BE2C (cell line): Measurements from ENCODE around the gene IRF6.

Experiments used
- DNase-seq: peaks from one replicate; pipeline ENCODE4 v3.0.0-alpha.2; 2020
- H3K27me3 ChIP-seq: fragments of 250-450 bp; sonication (Bioruptor Pico); 2 replicates; pipeline ENCODE4 v1.5.1; 2020; ENCODE audit warnings: mild to moderate bottlenecking
- H3K36me3 ChIP-seq: fragments of 250-450 bp; sonication (Bioruptor Pico); 2 replicates; pipeline ENCODE4 v1.5.1; 2020; ENCODE audit warnings: mild to moderate bottlenecking
- H3K4me1 ChIP-seq: fragments of 250-450 bp; sonication (Bioruptor Pico); 2 replicates; pipeline ENCODE4 v1.5.1; 2020
- H3K4me3 ChIP-seq: 2 replicates; pipeline ENCODE4 v1.5.1; 2011; ENCODE audit warnings: low read depth, low read length
- H3K9me3 ChIP-seq: fragments of 250-450 bp; sonication (Bioruptor Pico); 2 replicates; pipeline ENCODE4 v1.5.1; 2020
- TF ChIP-seq, protein P1 (sequence below): IDR thresholded peaks from 2 replicates; pipeline ENCODE4 v1.5.1; 2012; ENCODE audit warnings: mild to moderate bottlenecking, low read depth, low read length

The IRF6 gene

DNA sequence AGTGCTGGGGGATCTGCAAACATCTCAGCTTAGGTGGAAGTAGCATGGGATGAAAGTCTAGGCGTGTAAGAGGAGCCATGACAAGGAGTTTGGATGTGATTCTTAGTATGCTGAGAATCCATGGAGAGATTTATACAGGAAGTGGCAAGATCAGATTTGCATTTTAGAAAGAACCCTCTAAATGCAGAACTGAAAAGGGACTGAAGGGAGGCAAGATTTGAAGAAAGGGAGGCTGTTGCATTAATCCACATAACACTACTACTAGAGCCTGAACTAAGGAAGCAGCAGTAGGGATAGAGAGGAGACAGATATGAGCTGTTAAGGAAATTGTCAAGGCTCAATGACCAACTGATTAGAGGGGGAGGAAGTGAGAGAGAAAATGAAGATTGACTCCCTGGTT, 31.4 kb downstream of the IRF6 start:
- no peak for DNase-seq
- no peaks in the 10 kb centered on the region for H3K36me3 ChIP-seq
- H3K4me1 ChIP-seq, result peaks cover 13% of the 10 kb centered on the region
- TF ChIP-seq, protein P1, sequence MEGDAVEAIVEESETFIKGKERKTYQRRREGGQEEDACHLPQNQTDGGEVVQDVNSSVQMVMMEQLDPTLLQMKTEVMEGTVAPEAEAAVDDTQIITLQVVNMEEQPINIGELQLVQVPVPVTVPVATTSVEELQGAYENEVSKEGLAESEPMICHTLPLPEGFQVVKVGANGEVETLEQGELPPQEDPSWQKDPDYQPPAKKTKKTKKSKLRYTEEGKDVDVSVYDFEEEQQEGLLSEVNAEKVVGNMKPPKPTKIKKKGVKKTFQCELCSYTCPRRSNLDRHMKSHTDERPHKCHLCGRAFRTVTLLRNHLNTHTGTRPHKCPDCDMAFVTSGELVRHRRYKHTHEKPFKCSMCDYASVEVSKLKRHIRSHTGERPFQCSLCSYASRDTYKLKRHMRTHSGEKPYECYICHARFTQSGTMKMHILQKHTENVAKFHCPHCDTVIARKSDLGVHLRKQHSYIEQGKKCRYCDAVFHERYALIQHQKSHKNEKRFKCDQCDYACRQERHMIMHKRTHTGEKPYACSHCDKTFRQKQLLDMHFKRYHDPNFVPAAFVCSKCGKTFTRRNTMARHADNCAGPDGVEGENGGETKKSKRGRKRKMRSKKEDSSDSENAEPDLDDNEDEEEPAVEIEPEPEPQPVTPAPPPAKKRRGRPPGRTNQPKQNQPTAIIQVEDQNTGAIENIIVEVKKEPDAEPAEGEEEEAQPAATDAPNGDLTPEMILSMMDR, result no peak
- H3K27me3 ChIP-seq, result no peaks in the 10 kb centered on the region
- H3K4me3 ChIP-seq, result no peak overlapping the region
- H3K9me3 ChIP-seq, result no peaks in the 10 kb centered on the region

DNA sequence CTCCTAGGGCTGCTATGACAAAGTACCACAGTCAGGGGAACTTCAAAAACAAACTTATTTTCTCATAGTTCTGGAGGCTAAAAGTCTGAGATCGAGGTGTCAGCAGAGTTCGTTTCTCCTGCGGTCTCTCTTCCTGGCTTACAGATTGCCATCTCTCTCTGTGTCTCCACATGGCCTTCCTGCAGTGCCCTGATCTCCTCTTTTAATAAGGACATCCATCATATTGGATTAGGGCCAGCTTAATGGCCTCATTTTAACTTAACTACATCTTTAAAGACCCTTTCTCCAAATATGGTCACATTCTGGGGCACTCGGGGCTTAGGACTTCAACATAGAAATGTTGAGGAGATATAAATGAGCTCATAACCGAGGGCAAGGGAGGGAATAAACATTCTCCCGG, 33.8 kb downstream of the IRF6 start:
- H3K4me1 ChIP-seq, result peaks cover 7% of the 10 kb centered on the region; the same call in 1 of the 2 replicates
- peak; percentile 35 for DNase-seq

DNA sequence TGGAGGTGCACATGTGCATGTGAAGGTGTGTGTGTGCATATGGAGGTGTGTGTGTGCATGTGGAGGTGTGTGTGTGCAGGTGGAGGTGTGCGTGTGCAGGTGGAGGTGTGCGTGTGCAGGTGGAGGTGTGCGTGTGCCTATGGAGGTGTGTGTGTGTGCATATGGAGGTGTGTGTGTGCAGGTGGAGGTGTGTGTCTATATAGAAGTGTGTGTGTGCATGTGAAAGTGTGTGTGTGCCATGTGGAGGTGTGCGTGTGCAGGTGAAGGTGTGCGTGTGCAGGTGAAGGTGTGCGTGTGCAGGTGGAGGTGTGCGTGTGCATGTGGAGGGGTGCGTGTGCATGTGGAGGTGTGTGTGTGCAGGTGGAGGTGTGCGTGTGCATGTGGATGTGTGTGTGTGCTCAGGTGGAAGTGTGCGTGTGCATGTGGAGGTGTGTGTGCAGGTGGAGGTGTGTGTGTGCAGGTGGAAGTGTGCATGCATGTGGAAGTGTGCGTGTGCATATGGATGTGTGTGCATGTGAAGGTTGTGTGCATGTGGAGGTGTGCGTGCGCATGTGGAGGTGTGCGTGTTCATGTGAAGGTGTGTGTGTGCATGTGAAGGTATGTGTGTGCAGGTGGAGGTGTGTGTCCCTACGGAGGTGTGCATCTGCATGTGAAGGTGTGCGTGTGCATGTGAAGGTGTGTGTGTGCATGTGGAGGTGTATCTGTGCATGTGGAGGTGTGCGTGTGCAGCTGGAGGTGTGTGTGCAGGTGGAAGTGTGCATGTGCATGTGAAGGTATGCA, 35.1 kb downstream of the IRF6 start:
- no peak for DNase-seq
- no peaks in the 10 kb centered on the region for H3K27me3 ChIP-seq
- TF ChIP-seq, protein P1, result no peak
- H3K36me3 ChIP-seq, result no peaks in the 10 kb centered on the region
- no peaks in the 10 kb centered on the region for H3K9me3 ChIP-seq
- no peak overlapping the region for H3K4me3 ChIP-seq
- H3K4me1 ChIP-seq, result peaks cover 7% of the 10 kb centered on the region; the same call in 1 of the 2 replicates

More for the DNA sequence above, 33.8 kb downstream of the IRF6 start:
- TF ChIP-seq, protein P1, result no peak
- Histone ChIP-seq H3K9me3 (no peaks in the 10 kb centered on the region), H3K36me3 (no peaks in the 10 kb centered on the region), H3K4me3 (no peak overlapping the region), H3K27me3 (no peaks in the 10 kb centered on the region)

DNA sequence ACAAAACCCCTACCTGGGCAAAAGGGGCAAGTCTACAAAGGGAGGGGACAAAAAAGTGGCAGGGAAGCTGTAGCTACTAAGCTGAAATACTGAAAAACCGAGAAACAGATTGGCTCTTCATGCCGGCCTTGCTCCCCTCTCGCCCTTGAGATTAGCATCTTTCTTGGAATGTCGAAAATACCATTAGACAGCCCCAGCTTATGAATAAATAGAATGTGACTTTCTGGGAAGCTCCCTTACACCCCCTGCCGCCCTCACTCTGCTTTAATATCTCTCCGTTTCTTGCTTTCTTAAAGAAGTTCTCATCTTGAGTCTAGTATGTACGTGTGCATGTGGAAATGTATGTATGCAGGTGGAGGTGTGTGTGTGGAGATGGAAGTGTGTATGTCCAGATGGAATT, 36.0 kb downstream of the IRF6 start:
- Histone ChIP-seq H3K36me3 (no peaks in the 10 kb centered on the region), H3K27me3 (no peaks in the 10 kb centered on the region), H3K4me3 (no peak overlapping the region), H3K4me1 (peaks cover 7% of the 10 kb centered on the region; the same call in 1 of the 2 replicates), H3K9me3 (no peaks in the 10 kb centered on the region)
- TF ChIP-seq, protein P1, result no peak
- no peak for DNase-seq

DNA sequence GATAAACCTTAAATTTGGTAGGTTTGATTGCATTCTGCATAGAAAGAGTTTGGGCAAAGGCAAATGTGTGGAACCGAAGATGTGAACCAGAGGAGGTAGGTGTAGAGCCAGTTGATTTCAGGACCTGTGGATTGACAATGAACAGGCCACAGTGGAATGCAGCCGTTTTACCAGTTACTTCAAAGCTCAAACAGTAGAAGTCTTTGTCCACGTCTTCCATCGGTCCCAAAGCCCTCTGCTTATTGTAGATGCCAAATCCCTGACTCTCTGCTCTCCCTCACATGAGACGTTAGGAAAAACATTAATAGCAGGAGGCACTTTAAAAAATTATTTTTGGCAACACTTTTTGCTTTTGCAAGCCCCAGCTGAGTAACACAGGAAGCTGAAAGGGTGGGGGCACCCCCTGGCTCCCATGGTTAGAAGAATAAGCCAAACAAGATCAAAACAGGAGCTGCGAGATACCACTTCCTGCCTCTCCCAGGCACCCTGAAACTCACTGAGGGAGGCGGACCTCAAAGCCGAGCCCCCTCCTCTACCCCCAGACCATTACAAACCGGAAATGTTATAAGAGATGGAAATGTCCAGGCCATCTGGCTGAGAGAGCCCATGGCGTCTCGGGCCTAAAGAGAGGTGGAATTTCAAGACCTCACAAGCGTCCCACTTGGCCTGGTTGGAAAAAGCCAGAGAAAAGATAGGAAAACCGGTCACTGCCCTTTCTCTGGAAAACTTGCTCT, 36.6 kb downstream of the IRF6 start:
- Histone ChIP-seq H3K4me3 (no peak overlapping the region), H3K27me3 (no peaks in the 10 kb centered on the region), H3K36me3 (no peaks in the 10 kb centered on the region), H3K4me1 (peaks cover 7% of the 10 kb centered on the region; the same call in 1 of the 2 replicates), H3K9me3 (no peaks in the 10 kb centered on the region)
- DNase-seq, result no peak
- TF ChIP-seq, protein P1, result no peak

DNA sequence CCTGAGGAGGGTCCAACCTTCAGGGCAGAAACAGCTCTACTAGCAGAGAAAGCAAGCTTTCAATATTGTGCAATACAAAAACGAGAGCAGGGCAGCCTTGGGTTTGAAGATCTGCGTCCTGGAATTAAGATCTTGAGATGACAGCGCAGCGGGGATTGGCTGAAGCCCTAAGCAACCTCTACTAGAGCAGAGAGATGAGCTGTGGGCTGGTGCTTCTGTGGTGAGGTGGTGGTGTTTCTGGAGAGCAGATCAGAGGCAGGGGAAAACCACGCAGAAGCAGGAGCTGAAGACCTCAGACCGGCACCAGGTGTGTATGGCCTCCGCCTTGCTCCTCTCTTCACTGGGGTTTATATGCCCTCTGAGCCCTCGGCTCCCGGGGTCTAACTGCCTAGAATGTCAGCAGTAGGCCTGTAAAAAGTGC, 37.6 kb downstream of the IRF6 start:
- Histone ChIP-seq H3K4me3 (no peak overlapping the region), H3K4me1 (peaks cover 7% of the 10 kb centered on the region; the same call in 1 of the 2 replicates)

More for the DNA sequence above, 37.6 kb downstream of the IRF6 start:
- Histone ChIP-seq H3K9me3 (no peaks in the 10 kb centered on the region), H3K36me3 (no peaks in the 10 kb centered on the region), H3K27me3 (no peaks in the 10 kb centered on the region)
- TF ChIP-seq, protein P1, result no peak
- DNase-seq, result no peak
